T-helper 22 cell (primary cell): ENCODE data around the gene SHROOM3.

Experiments
- DNase-seq: peaks from one replicate; pipeline ENCODE4 v3.0.0-alpha.2; 2020; ENCODE audit warnings: low read depth

SHROOM3 gene

DNA sequence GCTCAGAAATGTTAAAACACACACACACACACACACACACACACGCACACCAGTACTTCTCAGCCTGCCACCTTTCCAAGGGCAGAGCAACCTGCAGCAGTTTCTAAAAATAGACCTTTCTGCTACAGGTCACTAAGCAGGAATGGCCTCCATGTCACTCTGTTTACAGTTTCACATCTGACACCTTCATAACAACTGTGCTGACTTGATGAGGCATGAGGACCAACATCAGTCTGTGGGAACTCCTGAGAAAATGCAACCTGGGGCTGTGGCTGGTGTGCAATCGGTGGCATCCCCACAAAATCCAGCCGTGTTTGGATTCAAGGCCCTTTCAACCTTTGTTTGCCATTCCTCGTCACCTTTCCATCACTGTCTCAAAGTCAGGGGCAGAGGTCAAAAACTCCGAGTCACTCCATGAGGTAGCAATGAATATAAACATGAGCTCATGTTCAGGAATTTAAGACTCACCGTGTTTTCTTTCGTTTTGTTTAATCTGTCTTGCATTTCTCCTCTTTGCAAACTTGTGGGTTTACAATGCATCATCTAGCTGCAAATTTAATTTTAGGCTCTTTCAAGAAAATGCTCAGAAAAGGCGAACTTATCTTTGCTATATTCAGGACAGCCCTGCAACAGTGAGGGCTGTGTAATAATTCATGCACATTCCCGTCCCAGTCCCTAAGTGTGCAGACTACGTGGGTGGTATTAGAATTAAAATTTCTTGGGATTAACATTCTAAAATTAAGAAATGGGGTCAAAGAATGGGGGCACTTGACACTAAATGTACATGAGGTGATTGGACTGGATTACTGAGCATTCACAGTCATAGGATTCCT is 135.3 kb downstream of the SHROOM3 start:
- no peak for DNase-seq

DNA sequence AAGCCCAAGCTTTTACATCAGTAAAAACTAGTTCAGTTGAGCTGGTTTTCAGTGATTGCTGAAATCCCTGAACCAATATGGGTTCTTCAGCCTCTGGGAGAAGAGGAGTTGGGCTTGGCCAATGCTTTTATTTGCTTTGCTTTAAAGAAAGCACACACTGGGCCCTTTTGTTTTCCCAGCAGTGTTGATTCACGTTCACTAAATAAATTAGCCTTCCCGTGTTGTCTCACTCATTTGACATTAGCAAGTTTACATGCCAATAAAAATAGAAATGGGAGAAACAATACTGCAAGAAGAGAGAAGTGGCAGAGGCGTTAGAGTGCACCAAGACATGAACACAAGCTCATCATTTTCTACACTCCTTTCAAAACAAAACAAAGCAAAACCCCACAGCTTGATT is 136.2 kb downstream of the SHROOM3 start:
- DNase-seq, result no peak

DNA sequence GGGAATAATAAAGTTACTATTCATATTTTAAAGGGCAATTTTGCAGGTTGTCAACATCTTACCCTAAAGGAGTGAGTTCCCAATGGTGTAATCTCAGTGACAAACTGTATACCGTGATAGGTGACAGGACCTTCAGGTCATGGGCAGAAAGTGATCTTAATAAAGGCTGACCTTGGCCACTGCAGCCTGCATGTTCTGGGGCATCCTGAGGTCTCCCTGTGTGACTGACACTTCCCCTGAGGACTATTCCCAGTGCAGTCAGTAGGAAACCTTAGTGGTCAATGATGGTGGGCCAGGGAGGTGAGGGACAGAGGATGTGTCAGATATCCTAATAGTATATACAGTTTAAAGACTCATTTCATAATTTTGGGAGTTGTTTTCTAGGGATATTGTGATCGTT is 137.2 kb downstream of the SHROOM3 start:
- DNase-seq, result no peak

DNA sequence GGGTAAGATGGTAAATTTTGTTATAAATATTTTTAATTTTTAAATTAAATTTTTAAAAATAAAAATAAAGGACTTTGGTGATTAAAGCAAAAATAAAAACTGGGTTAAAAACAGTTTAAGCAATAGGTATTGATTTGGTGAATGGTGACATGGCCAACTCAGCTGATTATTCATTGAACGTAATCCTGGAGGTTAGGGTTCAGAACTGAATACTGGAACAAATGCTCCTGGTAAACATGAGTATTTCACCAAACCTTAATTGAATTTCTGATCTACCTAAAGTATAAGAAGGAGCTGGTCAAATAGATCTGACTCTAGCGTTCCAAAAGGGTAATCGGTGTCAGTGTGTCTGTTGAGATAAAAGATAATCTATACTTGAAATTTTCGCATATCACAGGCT is 141.8 kb downstream of the SHROOM3 start:
- DNase-seq, result no peak

DNA sequence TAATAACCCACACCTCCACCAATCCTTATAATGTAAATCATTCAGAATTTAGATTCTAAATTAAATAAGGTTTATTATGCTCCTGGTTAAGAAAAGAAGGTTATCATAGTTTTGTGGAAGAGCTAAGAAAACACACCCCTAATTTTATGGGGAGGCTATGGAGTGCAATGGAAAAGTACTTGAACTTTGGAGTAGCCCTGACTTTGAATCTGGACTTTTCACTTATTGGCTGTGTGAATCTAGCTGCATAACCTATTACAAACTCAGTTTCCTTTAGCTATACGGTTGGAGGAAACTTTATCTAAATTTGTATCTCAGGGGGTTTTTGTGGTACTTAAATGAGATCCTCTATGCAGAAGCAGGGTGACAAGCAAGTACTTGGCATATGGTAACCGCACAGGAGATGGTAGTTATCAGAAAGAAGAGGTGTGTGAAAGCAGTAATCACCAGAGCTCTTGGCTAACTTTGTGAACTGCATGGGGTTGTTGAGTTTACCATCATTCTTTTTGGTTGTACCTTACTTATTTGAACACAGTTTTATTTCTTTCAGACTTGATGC is 143.1 kb downstream of the SHROOM3 start:
- no peak for DNase-seq

DNA sequence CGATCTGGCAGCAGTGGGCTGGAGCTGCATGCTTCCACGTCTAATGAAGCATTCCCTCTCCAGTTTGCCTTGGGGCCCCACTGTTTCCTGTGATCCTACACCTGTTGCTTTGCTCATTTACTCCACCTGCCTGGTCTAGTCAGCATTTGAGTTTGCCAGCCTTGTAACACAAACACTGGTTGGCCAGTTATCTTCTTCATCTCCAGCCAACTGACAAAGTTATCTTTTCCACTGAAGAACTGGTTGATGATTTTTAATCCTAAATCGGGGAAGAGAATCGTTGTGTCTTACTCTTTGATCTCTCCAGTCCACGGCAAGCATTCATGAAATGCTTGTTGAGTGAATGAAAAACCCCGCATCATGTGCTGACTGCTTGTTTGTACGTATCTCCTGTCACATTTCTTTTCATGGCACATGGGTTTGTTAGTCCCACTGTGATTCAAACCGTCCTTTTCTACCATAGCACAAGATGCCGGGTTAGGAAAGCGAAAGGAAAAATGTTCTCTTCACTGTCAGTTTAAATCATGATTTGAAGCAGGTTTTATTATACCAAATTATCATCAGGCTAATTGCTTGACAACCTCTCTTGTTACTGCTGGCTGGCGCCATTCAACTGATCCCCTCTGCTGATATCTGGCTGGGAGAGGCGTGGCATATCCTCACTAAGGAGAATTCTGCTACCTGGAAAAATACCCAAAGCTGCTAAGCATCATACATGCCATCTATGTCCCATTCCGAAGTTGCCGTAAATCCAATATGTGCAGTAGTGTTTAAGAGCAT is 144.8 kb downstream of the SHROOM3 start:
- DNase-seq, result no peak

DNA sequence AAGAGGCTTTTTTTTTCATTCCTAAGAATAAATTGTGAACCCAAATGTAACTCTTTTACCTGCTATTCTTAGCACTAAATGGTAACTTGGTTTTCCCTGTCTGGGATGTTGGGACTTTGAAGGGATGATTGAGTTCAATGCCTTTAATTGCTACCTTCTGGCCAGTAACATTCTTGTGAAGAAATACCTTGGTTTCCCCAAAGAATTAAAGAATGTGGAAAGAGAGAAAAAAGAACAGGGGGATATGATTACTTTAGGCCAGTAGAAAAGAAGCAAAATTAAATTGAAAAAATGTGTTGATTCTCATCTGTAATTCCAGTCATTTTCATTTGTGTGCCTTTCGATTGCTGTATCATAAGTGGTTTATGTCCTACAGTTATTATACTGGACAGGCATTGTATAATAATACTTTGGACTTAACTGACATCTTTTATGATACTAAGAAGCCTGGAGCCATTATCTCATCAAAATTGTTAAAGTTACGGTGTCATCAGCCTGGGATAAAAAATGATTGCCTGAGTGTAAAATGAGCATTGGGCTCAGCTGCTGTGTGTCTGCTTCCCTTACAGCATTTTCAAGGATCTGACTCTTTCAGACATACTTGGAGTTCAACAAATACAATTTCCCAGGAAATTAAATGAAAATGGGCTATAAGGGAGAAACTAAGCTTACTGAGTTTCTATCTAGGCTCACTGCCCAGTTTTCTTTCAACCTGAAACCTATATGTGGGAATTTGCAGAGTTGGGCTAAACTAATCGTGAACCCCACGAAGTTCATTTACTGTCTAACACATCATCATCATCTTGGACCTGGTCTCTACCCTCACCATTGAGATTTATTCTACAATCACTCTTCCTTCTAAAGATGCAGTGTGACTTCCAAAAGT is 146.3 kb downstream of the SHROOM3 start:
- DNase-seq, result no peak

DNA sequence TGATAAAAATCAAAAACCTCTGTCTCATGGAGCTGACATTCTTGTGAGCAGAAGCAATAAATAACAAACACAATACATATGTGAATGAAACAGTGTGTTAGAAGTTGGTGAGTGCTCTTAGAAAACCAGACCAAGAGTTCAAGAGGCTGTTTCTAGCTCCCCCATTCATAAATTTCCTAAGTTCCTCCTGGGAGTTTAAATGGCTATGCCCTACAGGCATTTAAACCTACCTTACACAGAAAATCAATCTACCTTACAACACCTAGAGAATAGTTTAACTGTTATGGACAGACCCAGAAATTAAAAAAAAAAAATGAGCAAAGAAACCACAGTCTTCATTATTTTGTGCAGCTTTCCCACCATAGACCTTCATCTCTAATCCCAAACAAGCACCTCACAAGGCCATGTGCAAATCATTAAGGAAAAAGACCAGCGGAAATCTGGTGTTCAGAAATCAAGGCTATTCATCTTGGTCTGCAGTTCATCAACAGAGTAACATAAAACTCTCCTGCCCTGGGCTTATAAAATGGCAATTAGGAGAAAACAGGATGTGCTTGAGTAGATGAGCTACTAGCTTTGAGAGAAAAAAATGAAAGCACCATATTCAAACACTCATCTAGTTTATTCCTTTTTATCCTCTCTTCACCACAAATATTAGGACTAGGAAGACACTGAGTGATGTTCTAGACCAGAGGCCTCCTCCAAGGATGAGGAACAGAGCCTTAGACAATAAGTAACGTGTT is 147.2 kb downstream of the SHROOM3 start:
- no peak for DNase-seq

DNA sequence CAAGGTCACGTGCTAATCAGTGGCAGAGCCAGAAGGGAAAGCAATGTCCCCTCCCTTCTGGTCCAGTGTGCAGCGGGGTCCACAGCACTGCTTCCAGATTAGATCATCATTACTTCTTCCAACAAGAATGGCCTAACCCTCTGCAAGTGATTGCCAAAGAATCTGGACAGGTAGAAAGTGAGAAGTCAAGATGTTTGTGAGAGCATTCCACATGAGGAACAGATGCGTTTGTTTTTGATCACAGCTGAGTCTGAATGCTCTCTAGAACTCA is 147.7 kb downstream of the SHROOM3 start:
- DNase-seq, result no peak

DNA sequence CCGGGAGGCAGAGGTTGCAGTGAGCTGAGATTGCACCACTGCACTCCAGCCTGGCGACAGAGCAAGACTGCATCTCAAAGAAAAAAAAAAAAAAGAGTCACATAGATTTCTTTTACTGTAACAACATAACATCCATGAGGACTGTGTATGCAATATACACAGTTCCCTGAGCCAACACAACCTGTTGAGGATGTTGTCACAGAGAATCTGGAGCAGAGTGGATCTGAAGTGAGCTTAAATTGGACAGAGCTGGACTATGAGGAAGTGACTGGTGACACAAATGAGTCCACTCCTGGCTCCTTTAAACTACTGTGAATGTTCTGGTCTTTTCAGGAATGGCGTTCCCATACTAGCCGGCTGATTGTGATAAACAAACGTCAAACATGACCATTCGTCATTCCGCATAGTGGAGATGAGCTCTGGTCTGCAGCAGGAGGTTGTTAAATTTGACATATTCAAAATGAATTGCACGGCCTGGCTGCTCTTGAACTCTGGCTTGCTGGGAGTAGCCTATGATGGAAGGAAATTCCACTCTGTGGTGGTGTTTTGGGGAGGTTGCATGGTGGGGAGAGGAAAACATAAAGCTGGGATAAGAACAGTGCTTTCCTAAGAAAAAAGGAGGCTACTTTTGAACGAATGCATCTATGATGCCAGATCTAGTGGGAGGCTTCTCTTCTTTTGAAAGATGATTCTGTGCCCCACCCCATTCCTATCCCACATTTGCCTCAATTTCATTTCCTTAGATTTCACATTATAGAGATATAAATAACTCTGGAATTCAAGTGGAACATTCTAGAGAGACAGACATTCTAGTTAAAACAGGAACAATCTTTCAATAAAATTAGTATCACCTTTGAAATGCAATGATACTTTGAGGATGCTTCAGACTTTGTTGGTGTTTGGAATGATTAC is 149.5 kb downstream of the SHROOM3 start:
- DNase-seq, result no peak

DNA sequence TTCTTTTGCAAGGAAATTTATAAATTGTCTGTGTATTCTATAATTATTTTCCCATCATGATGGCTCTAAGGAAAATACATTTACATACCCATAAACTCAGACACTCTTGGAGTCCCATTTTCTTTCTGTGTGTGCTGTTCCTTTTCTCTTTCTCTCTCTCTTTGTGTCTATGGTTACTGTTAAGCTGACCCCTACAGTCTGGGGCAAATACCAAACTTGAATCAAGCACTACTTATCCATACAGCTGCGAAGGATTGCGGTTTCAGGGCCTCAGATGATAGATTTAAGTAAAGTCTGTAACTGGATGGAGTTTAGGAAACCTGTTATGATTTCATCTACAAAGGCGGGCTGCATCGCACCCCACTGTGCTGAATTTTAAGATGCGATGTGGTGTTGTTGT is 150.2 kb downstream of the SHROOM3 start:
- DNase-seq, result no peak

DNA sequence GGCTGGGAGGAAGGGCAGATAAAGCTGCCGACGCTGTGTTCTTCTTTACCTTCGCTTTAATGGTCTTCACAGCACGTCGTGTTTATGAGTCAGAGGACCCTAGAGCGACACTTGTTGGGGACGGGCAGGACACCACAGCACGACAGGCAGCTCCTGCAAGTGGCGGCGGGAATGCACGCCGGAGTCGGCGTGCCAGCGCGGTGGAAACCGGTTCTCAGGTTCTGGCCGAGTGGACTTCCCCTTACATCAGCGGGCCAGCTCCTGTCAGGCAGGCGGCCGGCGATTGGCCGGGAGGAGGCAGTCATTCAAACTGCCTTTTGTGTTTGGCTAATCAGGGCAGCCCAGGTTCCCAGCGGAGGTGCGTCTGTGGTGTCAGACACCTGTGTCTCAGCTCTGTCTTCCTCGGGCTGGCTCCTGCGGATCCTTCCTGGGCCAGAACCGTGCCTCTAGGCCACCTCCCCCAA is 150.9 kb downstream of the SHROOM3 start:
- DNase-seq, result no peak

DNA sequence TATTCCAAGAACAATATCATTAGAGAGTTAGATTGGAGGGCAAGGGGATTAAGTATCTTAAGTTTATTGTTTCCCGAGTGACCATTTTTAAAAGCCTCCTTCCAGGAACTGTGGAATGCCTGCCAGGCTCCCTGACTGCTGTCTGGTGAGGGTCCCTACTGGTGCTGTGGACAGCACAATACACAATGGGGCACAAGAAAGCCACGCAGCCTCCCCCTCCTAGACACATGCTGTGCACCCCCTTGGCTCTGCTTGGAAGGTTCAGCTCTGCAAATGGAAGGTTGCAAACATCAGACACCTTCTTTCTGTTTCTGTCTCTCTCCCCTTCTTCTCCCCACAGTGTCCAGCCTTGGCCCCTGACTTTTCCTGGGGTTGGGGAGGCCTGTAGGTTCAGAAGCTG is 153.2 kb downstream of the SHROOM3 start:
- no peak for DNase-seq

DNA sequence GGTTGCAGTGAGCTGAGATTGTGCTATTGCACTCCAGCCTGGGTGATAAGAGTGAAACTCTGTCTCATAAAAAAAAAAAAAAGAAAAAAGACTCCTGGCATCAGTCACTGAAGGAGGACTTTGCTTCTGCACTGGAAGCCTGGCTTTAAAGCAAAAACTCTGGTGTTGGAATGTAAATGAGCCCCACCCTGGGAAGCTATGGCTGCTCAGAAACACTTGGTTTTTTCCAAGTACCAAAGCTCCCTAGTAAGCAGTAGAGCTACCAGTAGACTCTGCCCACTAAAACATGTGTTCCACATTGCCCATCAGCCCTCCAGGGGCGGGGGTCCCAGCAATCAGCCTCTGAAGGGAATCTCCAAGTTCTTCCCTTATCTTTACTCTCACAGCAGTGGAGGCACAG is 154.4 kb downstream of the SHROOM3 start:
- DNase-seq, result no peak

DNA sequence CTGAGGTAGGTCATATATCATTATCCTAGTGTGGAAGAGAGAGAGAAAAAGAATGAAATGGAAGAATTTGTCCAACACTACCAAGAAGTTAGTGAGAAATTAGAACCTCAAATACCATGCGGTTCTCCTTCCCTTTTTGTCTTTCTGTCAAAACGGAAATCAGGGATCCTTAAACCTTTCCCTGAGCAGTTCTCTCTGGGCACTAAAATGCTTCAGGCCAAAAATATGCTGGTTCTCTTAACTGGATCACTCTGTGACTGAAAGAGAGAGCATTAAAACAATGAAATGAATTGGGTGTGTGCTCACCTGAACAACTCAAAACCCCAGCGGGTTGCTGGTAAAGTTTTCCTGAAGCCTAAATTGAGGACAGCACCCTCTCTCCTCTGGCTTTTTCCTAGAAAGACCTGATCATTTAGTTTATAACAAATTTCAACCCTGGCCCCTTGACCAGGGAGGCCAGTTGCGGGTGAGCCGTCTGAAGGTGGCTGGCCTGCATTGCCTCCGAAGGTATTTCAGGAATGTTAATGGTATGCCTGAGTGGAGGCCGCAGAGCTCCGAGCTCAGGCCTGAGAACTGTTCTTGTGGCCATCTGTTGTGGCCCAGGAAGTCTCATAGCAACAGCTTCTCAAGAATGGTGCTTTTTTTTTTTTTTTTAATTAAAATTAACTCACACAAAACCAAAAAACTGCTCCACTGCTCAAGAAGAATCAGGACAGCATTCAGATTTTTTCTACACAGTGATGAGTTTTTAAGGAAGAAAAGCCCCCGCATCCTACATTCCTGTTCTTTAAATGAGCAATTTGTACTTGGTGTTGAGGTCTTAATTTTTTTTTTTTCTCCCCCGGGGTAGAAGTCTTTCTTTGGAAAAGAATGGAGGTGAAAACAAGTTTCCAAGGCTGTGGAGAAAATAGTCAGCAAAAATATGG is 155.1 kb downstream of the SHROOM3 start:
- DNase-seq, result no peak

DNA sequence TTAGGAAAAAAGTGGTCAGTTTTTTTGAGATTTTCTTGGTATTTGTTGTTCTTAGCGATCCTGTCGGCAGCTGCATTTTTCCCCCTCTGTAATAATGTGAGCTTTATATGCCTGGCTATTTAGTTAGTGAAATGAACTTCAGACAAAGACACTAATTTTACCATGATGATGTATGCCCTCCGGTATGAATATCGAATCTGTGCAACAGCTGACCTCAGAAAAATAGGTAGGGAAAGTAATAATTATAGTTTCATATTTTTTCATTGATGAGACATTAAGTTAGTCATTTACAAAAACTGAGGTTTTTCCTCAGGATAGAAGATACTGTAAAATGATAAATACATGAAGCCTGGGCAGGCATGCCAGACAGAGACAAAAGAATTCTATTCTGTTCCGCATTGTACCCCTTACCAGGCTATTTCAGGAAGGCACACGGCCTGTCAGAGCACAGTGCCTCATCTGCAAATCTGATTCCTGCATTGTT is 155.8 kb downstream of the SHROOM3 start:
- no peak for DNase-seq

DNA sequence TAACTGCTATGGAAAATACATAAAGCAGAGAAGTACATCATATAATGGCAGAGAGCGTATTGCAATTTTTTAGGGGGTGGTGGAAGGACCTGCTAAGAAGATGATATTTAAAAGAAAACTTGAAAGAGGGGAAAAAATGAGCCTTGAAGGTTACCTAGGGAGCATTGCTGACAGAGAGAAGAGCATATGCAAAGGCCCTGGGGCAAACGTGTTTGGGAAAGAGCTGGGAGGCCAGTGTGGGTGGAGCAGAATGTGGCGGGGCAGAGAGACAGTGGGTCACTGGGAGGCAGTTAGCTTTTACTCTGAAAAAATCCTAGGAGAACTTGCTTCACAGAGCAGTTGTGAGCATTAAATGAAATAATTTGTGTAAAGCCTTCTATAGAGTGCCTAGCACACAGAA is 157.0 kb downstream of the SHROOM3 start:
- no peak for DNase-seq

DNA sequence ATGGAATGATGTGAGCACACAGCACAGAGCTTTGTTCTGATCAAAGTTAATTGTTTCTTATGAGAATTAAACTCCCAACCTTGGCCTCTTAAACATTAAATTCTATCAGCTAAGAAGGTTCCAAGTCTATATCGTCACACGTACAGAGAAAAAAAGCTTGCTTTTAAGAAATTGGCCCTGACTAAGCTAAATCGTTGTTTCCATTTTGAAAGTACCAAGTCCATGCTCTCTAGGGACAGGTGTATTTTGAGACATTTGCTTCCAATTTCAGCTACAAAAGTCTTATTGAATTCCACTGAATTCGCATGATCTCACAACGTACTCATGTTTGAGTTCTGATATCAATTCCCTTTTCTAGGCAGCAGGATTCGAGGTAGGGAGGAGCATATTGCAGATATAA is 157.4 kb downstream of the SHROOM3 start:
- no peak for DNase-seq

DNA sequence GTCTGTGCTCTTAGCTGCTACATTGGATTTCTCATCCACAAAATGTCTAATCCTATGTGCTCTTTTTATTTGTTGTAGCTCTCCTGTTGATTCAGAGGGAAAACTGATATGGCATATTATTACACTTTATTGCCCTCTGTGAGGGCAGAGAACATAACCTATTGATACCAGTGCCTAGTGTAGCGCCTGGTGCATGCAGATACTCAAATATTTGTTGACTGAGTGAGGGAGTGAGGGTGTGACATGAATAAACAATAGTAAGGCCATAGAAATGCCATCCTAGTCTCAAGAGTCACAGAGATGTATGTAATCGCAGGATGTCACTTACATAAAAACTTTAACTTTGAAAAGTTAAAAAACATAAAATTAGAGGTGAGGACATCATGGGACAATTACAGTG is 159.1 kb downstream of the SHROOM3 start:
- no peak for DNase-seq
